RWPE2 (cell line): ENCODE measurements around the gene CFAP46.

Source experiments
- ATAC-seq: fragments of 200-7000 bp; cut with Tn5 transposase; 3 replicates; pipeline ENCODE4 v1.9.1; 2021; ENCODE audit warnings: low read depth
- DNase-seq: peaks from one replicate; pipeline ENCODE4 v3.0.0-alpha.2; 2020; ENCODE audit warnings: low spot score
- H3K27ac ChIP-seq: fragments of 450-650 bp; 2 replicates; pipeline ENCODE4 v1.5.1; 2017; ENCODE audit warnings: mild to moderate bottlenecking; ENCODE audit not compliant: poor library complexity, severe bottlenecking
- H3K27me3 ChIP-seq: fragments of 250-450 bp; sonication (Bioruptor Pico); 2 replicates; pipeline ENCODE4 v1.5.1; 2021; ENCODE audit warnings: mild to moderate bottlenecking, moderate library complexity; ENCODE audit not compliant: insufficient read depth, poor library complexity, severe bottlenecking
- H3K36me3 ChIP-seq: fragments of 250-450 bp; sonication (Bioruptor Pico); 2 replicates; pipeline ENCODE4 v1.5.1; 2020; ENCODE audit warnings: low read depth, mild to moderate bottlenecking, moderate library complexity
- H3K4me1 ChIP-seq: fragments of 250-450 bp; sonication (Bioruptor Pico); 2 replicates; pipeline ENCODE4 v1.5.1; 2021; ENCODE audit warnings: mild to moderate bottlenecking, moderate library complexity; ENCODE audit not compliant: insufficient read depth, poor library complexity, severe bottlenecking
- H3K4me3 ChIP-seq: fragments of 250-450 bp; sonication (Bioruptor Pico); 2 replicates; pipeline ENCODE4 v1.5.1; 2021; ENCODE audit warnings: mild to moderate bottlenecking, moderate library complexity; ENCODE audit not compliant: severe bottlenecking
- H3K9me3 ChIP-seq: fragments of 250-450 bp; sonication (Bioruptor Pico); 2 replicates; pipeline ENCODE4 v1.5.1; 2021; ENCODE audit warnings: mild to moderate bottlenecking, moderate library complexity; ENCODE audit not compliant: severe bottlenecking
- CTCF ChIP-seq: fragments of 450-650 bp; IDR thresholded peaks from one replicate; pipeline ENCODE4 v1.5.1; 2017; ENCODE audit warnings: mild to moderate bottlenecking, moderate library complexity; ENCODE audit not compliant: poor library complexity, severe bottlenecking

Gene CFAP46

GRCh38 chr10:132789659-132790148 lies 152.7 kb downstream of the CFAP46 start:
- no peaks in the 10 kb centered on the region for H3K36me3 ChIP-seq
- peaks cover 57% of the 10 kb centered on the region for H3K27me3 ChIP-seq
- no peak overlapping the region for H3K4me3 ChIP-seq
- no peak overlapping the region for H3K27ac ChIP-seq
- ATAC-seq (no peak), DNase-seq (no peak)
- H3K4me1 ChIP-seq: no peaks in the 10 kb centered on the region
- H3K9me3 ChIP-seq: no peaks in the 10 kb centered on the region
- TF ChIP-seq CTCF: no peak

GRCh38 chr10:132788831-132789219 lies 153.5 kb downstream of the CFAP46 start:
- no peak overlapping the region for H3K4me3 ChIP-seq
- peak; percentile 1 for TF ChIP-seq CTCF
- no peaks in the 10 kb centered on the region for H3K9me3 ChIP-seq
- ATAC-seq: no peak
- no peak for DNase-seq
- peaks cover 65% of the 10 kb centered on the region for H3K27me3 ChIP-seq
- no peak overlapping the region for H3K27ac ChIP-seq
- no peaks in the 10 kb centered on the region for H3K36me3 ChIP-seq
- H3K4me1 ChIP-seq: no peaks in the 10 kb centered on the region

- Histone ChIP-seq H3K9me3 (no peaks in the 10 kb centered on the region), H3K4me3 (no peak overlapping the region), H3K27ac (no peak overlapping the region), H3K36me3 (no peaks in the 10 kb centered on the region), H3K4me1 (no peaks in the 10 kb centered on the region), H3K27me3 (peaks cover 70% of the 10 kb centered on the region)
- no peak for DNase-seq
- peak; percentile 37; the same call in 1 of the 3 replicates for ATAC-seq
- peak; percentile 17 for TF ChIP-seq CTCF
Measured at GRCh38 chr10:132788180-132788830, 154.1 kb downstream of the CFAP46 start.

- no peaks in the 10 kb centered on the region for H3K36me3 ChIP-seq
- no peaks in the 10 kb centered on the region for H3K4me1 ChIP-seq
- ATAC-seq (no peak), DNase-seq (no peak)
- H3K4me3 ChIP-seq: no peak overlapping the region
- H3K27ac ChIP-seq: no peak overlapping the region
- no peak for TF ChIP-seq CTCF
- no peaks in the 10 kb centered on the region for H3K9me3 ChIP-seq
- H3K27me3 ChIP-seq: peaks cover 70% of the 10 kb centered on the region
Measured at GRCh38 chr10:132787495-132788179, 154.7 kb downstream of the CFAP46 start.
